ENCODE measurements around the gene BAZ2B.

DNA sequence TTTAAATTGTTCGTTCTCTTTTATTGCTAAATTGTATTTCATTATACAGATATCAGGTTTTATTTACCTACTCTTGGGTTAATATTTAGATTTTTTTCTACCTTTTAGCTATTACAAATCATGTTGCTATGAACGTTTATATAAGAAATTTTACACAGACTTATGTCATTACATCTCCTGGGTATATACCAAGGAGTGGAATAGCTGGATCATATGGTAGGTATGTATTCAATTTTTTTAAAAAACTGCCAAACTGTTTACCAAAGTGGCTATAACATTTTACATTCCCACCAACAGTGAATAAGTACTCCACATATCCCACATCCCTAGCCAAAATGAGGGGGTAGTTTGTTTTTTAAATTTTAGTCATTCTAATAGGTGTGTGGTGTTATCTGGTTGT, 32.3 kb upstream of the BAZ2B start:
- TF ChIP-seq POLR2A (IDR thresholded peaks at IDR 0.05) (no peak), POLR2AphosphoS5 (IDR thresholded peaks at IDR 0.05) (no peak)
- TF ChIP-seq, protein P1, sequence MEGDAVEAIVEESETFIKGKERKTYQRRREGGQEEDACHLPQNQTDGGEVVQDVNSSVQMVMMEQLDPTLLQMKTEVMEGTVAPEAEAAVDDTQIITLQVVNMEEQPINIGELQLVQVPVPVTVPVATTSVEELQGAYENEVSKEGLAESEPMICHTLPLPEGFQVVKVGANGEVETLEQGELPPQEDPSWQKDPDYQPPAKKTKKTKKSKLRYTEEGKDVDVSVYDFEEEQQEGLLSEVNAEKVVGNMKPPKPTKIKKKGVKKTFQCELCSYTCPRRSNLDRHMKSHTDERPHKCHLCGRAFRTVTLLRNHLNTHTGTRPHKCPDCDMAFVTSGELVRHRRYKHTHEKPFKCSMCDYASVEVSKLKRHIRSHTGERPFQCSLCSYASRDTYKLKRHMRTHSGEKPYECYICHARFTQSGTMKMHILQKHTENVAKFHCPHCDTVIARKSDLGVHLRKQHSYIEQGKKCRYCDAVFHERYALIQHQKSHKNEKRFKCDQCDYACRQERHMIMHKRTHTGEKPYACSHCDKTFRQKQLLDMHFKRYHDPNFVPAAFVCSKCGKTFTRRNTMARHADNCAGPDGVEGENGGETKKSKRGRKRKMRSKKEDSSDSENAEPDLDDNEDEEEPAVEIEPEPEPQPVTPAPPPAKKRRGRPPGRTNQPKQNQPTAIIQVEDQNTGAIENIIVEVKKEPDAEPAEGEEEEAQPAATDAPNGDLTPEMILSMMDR (IDR thresholded peaks at IDR 0.05 in 8 of 11, conservative IDR thresholded peaks at IDR 0.05 in 3 of 11), result no peak
